ENCODE results near the gene CEMIP. TPM values are rescaled to one million over a fixed set of nuclear protein-coding genes. Genes with fewer than 3 reads are reported as not detected.

The CEMIP gene
- total RNA-seq, 3 donors from 2014 or later = under 0.01 to 0.66 (median 0.59) TPM

DNA sequence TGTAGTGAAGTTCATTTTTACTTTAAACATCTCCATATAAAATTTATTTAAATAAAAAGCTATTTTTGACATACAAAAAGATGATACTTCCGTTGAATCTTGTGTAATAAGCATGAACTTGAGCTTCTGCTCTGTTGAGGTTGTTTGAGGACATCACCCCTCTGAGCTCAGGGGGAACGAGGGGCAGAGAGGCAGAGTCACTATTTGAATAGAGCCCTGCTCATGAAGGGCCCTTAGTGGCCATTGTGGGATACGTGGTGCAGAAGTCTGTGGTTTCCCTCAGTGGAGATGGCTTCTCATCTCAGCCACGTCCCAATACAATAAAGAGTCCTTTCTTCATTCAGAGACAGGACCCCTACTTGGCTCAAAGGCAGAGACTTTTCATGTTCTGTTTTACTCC, 10.6 kb downstream of the CEMIP start:
- DNase-seq (ENCODE audit: low spot score in 2 of 2) = no peak
- Histone ChIP-seq H3K27me3 (no peaks in the 10 kb centered on the region), H3K27ac (no peak overlapping the region), H3K4me1 (no peaks in the 10 kb centered on the region), H3K9me3 (no peaks in the 10 kb centered on the region), H3K4me3 (no peak overlapping the region), H3K36me3 (no peaks in the 10 kb centered on the region)
- intact Hi-C loops (cut with DNase I; ENCODE audit: low total_unique reads) = no loop called here
- TF ChIP-seq, protein P1, sequence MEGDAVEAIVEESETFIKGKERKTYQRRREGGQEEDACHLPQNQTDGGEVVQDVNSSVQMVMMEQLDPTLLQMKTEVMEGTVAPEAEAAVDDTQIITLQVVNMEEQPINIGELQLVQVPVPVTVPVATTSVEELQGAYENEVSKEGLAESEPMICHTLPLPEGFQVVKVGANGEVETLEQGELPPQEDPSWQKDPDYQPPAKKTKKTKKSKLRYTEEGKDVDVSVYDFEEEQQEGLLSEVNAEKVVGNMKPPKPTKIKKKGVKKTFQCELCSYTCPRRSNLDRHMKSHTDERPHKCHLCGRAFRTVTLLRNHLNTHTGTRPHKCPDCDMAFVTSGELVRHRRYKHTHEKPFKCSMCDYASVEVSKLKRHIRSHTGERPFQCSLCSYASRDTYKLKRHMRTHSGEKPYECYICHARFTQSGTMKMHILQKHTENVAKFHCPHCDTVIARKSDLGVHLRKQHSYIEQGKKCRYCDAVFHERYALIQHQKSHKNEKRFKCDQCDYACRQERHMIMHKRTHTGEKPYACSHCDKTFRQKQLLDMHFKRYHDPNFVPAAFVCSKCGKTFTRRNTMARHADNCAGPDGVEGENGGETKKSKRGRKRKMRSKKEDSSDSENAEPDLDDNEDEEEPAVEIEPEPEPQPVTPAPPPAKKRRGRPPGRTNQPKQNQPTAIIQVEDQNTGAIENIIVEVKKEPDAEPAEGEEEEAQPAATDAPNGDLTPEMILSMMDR (IDR thresholded peaks at IDR 0.05) = no peak

DNA sequence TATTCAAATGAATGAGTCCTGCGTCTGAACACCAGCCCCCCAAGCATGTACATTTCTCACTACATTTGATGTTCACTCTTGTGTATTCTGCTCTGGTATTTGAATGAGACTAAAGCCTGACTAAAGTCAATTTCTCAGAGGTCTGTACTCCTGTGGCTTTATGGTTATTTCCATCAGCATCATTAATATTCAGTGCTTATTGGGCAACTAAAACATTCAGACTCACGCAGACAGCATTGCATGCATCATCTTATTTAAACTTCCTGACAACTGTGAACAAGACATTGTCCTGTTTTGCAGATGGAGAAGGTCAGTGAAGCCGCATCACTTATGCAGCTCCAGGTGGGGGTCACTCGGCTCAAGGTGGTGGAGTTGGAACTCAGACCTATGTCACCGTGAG, 11.1 kb downstream of the CEMIP start:
- TF ChIP-seq, protein P1 (IDR thresholded peaks at IDR 0.05) = no peak
- TF ChIP-seq POLR2A (IDR thresholded peaks at IDR 0.05) (no peak), POLR2AphosphoS5 (IDR thresholded peaks at IDR 0.05) (no peak)
- Histone ChIP-seq H3K36me3 (no peaks in the 10 kb centered on the region), H3K27me3 (no peaks in the 10 kb centered on the region), H3K27ac (no peak overlapping the region), H3K9me3 (no peaks in the 10 kb centered on the region), H3K4me3 (no peak overlapping the region), H3K4me1 (no peaks in the 10 kb centered on the region)
- intact Hi-C loops (cut with DNase I; ENCODE audit: low total_unique reads) = no loop called here
- DNase-seq (ENCODE audit: low spot score in 2 of 2) = no peak

DNA sequence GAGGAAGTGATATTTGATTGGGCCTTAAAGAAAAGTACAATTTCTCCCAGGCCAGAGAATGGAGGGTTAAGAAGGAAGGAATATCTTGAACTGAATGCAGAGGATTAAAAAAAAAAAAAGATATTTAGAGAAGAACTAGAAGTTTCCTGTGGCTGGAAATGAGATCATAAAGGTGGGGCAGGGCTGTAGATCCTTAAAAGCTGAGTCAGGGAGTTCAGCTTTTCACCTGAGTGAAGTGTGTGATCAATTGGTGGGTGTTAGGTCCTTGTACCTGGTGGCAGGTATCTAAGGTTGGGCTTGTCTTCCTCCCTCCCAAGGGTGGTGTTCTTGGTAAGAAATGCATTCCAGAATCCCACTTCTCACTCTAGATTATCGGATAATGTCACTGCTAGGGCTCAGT, 11.8 kb downstream of the CEMIP start:
- intact Hi-C loops (cut with DNase I; ENCODE audit: low total_unique reads) = no loop called here
- Histone ChIP-seq H3K4me3 (no peak overlapping the region), H3K27ac (no peak overlapping the region), H3K9me3 (no peaks in the 10 kb centered on the region), H3K27me3 (no peaks in the 10 kb centered on the region), H3K36me3 (no peaks in the 10 kb centered on the region), H3K4me1 (no peaks in the 10 kb centered on the region)
- TF ChIP-seq POLR2A (IDR thresholded peaks at IDR 0.05) (no peak), POLR2AphosphoS5 (IDR thresholded peaks at IDR 0.05) (no peak)
- TF ChIP-seq, protein P1 (IDR thresholded peaks at IDR 0.05) = no peak
- DNase-seq (ENCODE audit: low spot score in 2 of 2) = no peak

DNA sequence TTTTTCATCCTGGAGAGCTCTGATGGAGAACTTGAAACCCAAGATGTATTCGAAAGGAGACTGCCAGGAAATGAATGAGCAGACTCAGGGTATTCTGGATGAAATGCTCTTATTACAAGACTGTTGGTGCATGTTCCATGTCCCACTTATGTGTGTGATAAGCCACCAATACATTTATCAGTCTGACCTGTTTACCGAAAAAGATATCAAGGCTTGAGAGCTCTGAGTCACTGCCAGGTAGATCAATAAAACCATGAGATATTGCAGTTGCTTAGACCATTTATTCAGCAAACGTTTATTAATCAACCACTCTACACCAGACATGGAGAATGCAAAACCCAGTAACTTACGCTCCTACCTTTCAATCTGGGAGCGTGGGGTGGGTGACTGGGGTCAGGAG, 17.2 kb downstream of the CEMIP start:
- intact Hi-C loops (cut with DNase I; ENCODE audit: low total_unique reads) = no loop called here
- no peaks in the 10 kb centered on the region for H3K9me3 ChIP-seq
- TF ChIP-seq, protein P1 (IDR thresholded peaks at IDR 0.05) = no peak
- TF ChIP-seq POLR2A (IDR thresholded peaks at IDR 0.05) (no peak), POLR2AphosphoS5 (IDR thresholded peaks at IDR 0.05) (no peak)
- no peak for DNase-seq (ENCODE audit: low spot score in 2 of 2)
- H3K27me3 ChIP-seq = no peaks in the 10 kb centered on the region
- H3K4me3 ChIP-seq = no peak overlapping the region
- no peaks in the 10 kb centered on the region for H3K36me3 ChIP-seq
- H3K27ac ChIP-seq = no peak overlapping the region
- H3K4me1 ChIP-seq = no peaks in the 10 kb centered on the region

DNA sequence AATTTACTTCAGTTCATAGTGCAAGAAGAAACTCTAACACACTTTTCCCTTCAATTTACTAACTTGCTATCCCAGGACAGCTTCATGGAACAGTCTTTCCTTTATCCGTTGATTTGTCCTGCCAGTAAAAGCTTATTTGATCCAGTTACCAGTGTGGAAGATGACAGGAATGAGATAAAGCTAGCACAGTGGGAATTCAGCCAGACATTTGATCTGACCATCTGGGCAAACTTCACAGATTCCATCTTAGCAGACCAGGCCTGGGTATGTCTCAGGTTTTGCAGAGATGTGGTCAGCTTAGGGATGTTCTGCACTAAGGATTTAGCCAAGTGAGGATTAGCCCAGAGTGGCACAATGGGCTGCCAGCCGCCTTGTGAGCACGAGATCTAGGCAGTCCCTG, 19.7 kb downstream of the CEMIP start:
- intact Hi-C loops (cut with DNase I; ENCODE audit: low total_unique reads) = no loop called here
- Histone ChIP-seq H3K27ac (no peak overlapping the region), H3K4me3 (no peak overlapping the region), H3K4me1 (no peaks in the 10 kb centered on the region), H3K9me3 (no peaks in the 10 kb centered on the region), H3K36me3 (no peaks in the 10 kb centered on the region), H3K27me3 (no peaks in the 10 kb centered on the region)
- TF ChIP-seq POLR2A (IDR thresholded peaks at IDR 0.05) = no peak
- TF ChIP-seq, protein P1 (IDR thresholded peaks at IDR 0.05) = no peak
- TF ChIP-seq POLR2AphosphoS5 (IDR thresholded peaks at IDR 0.05) = no peak
- no peak for DNase-seq (ENCODE audit: low spot score in 2 of 2)

Data from breast epithelium (tissue), 4 donors.